ENCODE measurements around the gene TMEM240. TPM values are rescaled to one million over a fixed set of nuclear protein-coding genes. Genes with fewer than 3 reads are reported as not detected.
"Not testable (repeated sequence)": the region's sequence is repeated elsewhere in the genome, so short reads cannot be mapped to it uniquely, and the experiment has no call there.

Gene TMEM240
- total RNA-seq, 4 donors from 2014 or later, result 0.57 to 2.6 (median 2.0) TPM; not detected in 1

- WGBS, 2 donors, result 92 to 94% methylated on average over 14 to 62 of the region's 66 CpGs
- no peak for DNase-seq (ENCODE audit: low spot score in 2 of 2)
- intact Hi-C loops (cut with DNase I; ENCODE audit: low total_unique reads), result no loop called here
- TF ChIP-seq POLR2A (IDR thresholded peaks at IDR 0.05), result no peak
- no peak for TF ChIP-seq CTCF (IDR thresholded peaks at IDR 0.05)
- no peak overlapping the region for H3K4me3 ChIP-seq (ENCODE audit: low read depth, poor library complexity, severe bottlenecking)
Observed at GRCh38 chr1:1535201-1536018, 5.0 kb downstream of the TMEM240 start.

- 89 to 95% methylated on average over 17 to 22 of the region's 31 CpGs for WGBS, 2 donors
- intact Hi-C loops (cut with DNase I; ENCODE audit: low total_unique reads), result no loop called here
- TF ChIP-seq POLR2A (IDR thresholded peaks at IDR 0.05) (no peak), CTCF (IDR thresholded peaks at IDR 0.05) (no peak)
Observed at GRCh38 chr1:1534401-1535154, 5.8 kb downstream of the TMEM240 start.

GRCh38 chr1:1533894-1534291, 6.5 kb downstream of the TMEM240 start:
- intact Hi-C loops (cut with DNase I; ENCODE audit: low total_unique reads); H3K4me3 ChIP-seq (ENCODE audit: low read depth, poor library complexity, severe bottlenecking); DNase-seq (ENCODE audit: low spot score in 2 of 2): not testable (repeated sequence)
- 90 to 93% methylated on average over 6 to 9 of the region's 18 CpGs for WGBS, 2 donors

More at GRCh38 chr1:1534401-1535154, 5.8 kb downstream of the TMEM240 start:
- H3K4me3 ChIP-seq (ENCODE audit: low read depth, poor library complexity, severe bottlenecking), result no peak overlapping the region
- DNase-seq (ENCODE audit: low spot score in 2 of 2), result no peak

GRCh38 chr1:1533176-1533893, 7.1 kb downstream of the TMEM240 start:
- intact Hi-C loops (cut with DNase I; ENCODE audit: low total_unique reads); H3K4me3 ChIP-seq (ENCODE audit: low read depth, poor library complexity, severe bottlenecking); DNase-seq (ENCODE audit: low spot score in 2 of 2): not testable (repeated sequence)
- WGBS, 2 donors, result 81 to 84% methylated on average over 7 to 13 of the region's 22 CpGs

- DNase-seq (ENCODE audit: low spot score in 2 of 2), result no peak
- H3K4me3 ChIP-seq (ENCODE audit: low read depth, poor library complexity, severe bottlenecking), result no peak overlapping the region
- 94 to 95% methylated on average over 4 of the region's 4 CpGs for WGBS, 2 donors
- TF ChIP-seq CTCF (IDR thresholded peaks at IDR 0.05) (no peak), POLR2A (IDR thresholded peaks at IDR 0.05) (no peak)
- intact Hi-C loops (cut with DNase I; ENCODE audit: low total_unique reads), result no loop called here
Observed at GRCh38 chr1:1531947-1532346, 8.5 kb downstream of the TMEM240 start.

GRCh38 chr1:1529936-1530335, 10.5 kb downstream of the TMEM240 start:
- no peak overlapping the region for H3K4me3 ChIP-seq (ENCODE audit: low read depth, poor library complexity, severe bottlenecking)
- no peak for TF ChIP-seq POLR2A (IDR thresholded peaks at IDR 0.05)
- TF ChIP-seq CTCF (IDR thresholded peaks at IDR 0.05), result no peak
- WGBS, 2 donors, result 97 to 98% methylated on average over 8 of the region's 8 CpGs
- intact Hi-C loops (cut with DNase I; ENCODE audit: low total_unique reads), result no loop called here
- DNase-seq (ENCODE audit: low spot score in 2 of 2), result no peak
